ENCODE data around the gene TTC16.

The TTC16 gene

DNA sequence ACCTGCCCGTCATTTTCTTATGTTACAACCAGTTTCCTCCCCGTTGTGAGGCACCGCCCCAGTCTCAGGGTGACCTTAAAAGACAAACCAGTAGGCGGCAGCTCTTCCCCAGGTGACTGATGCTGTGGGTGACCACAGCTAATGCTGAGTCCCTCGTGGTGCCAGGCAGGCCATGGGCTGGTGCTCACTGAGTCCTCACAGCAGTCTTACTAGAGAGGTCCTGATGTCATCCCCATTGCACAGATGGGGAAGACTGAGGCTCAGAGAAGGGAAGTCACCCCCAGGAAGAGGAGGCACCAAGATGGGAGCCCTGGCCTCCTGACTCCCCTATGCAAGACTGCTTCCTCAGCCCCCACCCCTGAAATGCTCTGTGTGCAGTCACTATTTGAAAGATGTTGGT is 8.1 kb upstream of the TTC16 start:
- H2BK5ac ChIP-seq (ENCODE audit: low read length): no peak overlapping the region
- H3K4ac ChIP-seq (ENCODE audit: low read depth, low read length): no peak overlapping the region
- H4K5ac ChIP-seq (ENCODE audit: low read length): no peak overlapping the region
- no peak overlapping the region for H3K4me2 ChIP-seq (ENCODE audit: low read length)
- no peak overlapping the region for H3K56ac ChIP-seq (ENCODE audit: low read length)
- no peak overlapping the region for H3K23ac ChIP-seq (ENCODE audit: low read length)
- H3K36me3 ChIP-seq (ENCODE audit: control insufficient read depth, insufficient read depth, low read length): no peaks in the 10 kb centered on the region
- no peaks in the 10 kb centered on the region for H3K4me1 ChIP-seq (ENCODE audit: control insufficient read depth, low read depth, low read length)
- no peak overlapping the region for H2BK120ac ChIP-seq (ENCODE audit: low read depth, low read length)
- no peak overlapping the region for H2BK15ac ChIP-seq (replicated peaks; ENCODE audit: low read depth)
- H2AK5ac ChIP-seq (ENCODE audit: low read length): no peak overlapping the region
- H3K9ac ChIP-seq (ENCODE audit: low read length): no peak overlapping the region
- H3K4me3 ChIP-seq (ENCODE audit: low read length): no peak overlapping the region
- no CpG with 5 or more reads among the region's 5 CpGs for WGBS (ENCODE audit: extremely low coverage, insufficient coverage, low lambda C conversion rate)
- H3K18ac ChIP-seq (ENCODE audit: low read length): no peak overlapping the region
- H3K27me3 ChIP-seq (ENCODE audit: insufficient read depth, low read length, poor library complexity): no peaks in the 10 kb centered on the region
- no peaks in the 10 kb centered on the region for H3K79me2 ChIP-seq (ENCODE audit: control insufficient read depth, insufficient read depth, low read length)
- DNase-seq: peak; percentile 58
- H3K27ac ChIP-seq (ENCODE audit: low read depth, low read length): no peak overlapping the region
- H3K79me1 ChIP-seq (ENCODE audit: low read length): no peaks in the 10 kb centered on the region
- H4K8ac ChIP-seq (ENCODE audit: low read depth, low read length): no peak overlapping the region

DNA sequence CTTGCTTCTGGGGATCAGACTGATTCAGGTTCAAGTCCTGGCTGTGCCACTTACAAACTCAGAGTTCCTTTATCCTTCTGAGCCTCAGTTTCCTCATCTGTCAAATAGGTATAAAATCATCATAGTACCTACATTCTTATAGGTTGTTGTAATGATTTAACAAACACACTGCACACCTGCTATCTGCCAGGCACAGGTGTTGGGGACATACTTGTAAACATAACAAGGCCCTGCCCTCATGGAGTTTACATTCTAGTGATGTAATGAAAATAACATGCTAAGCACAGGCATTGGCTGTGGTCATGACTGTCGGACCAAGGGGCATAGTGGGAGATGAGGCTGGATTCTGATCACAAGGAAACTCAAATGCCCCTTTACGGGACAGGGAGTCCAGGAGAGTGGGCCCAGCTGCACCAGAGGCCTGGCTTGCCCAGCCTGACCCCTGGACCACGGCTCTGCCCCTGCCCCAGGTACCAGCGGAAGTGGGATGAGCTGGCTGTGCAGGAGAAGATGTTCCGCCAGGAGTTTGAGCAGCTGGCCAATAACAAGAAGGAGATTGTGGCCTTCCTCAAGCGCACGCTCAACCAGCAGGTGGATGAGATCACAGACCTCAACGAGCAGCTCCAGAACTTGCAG is 6.8 kb upstream of the TTC16 start:
- Histone ChIP-seq H3K4me3 (ENCODE audit: low read length) (no peak overlapping the region), H3K27ac (ENCODE audit: low read depth, low read length) (no peak overlapping the region), H4K5ac (ENCODE audit: low read length) (no peak overlapping the region), H3K4me1 (ENCODE audit: control insufficient read depth, low read depth, low read length) (no peaks in the 10 kb centered on the region), H3K4ac (ENCODE audit: low read depth, low read length) (no peak overlapping the region), H2BK120ac (ENCODE audit: low read depth, low read length) (no peak overlapping the region), H3K79me1 (ENCODE audit: low read length) (no peaks in the 10 kb centered on the region), H2BK5ac (ENCODE audit: low read length) (no peak overlapping the region), H3K36me3 (ENCODE audit: control insufficient read depth, insufficient read depth, low read length) (no peaks in the 10 kb centered on the region), H2AK5ac (ENCODE audit: low read length) (no peak overlapping the region), H2BK15ac (replicated peaks; ENCODE audit: low read depth) (no peak overlapping the region), H3K27me3 (ENCODE audit: insufficient read depth, low read length, poor library complexity) (no peaks in the 10 kb centered on the region), H3K4me2 (ENCODE audit: low read length) (no peak overlapping the region), H3K79me2 (ENCODE audit: control insufficient read depth, insufficient read depth, low read length) (no peaks in the 10 kb centered on the region), H3K23ac (ENCODE audit: low read length) (no peak overlapping the region), H3K9ac (ENCODE audit: low read length) (no peak overlapping the region), H3K56ac (ENCODE audit: low read length) (no peak overlapping the region), H3K18ac (ENCODE audit: low read length) (no peak overlapping the region), H4K8ac (ENCODE audit: low read depth, low read length) (no peak overlapping the region)
- WGBS (ENCODE audit: extremely low coverage, insufficient coverage, low lambda C conversion rate): no CpG with 5 or more reads among the region's 8 CpGs
- no peak for DNase-seq

DNA sequence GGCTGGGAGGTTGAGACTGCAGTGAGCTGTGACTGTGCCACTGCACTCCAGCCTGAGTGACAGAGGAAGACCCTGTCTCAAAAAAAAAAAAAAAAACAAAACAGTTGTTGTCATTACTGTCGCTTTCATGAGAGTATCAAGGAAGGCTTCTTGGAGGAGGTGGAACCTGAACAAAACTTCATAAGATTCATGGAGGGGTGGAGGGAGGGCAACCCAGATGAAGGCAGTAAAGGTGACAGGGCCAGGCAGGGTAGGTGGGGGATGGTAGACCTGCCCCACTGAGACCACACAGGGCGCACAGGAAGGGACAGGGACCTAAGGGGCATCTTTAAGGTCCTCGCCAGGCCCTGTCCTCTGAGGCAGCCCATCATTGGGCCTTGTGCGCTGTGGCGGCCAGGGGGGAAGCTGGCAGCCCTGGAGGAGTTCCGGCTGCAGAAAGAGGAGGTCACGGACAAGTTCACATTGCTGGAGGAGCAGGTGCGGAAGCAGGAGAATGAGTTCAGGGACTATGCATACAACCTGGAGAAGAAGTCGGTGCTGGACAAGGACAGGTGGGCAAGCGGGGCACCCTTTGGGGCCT is 5.6 kb upstream of the TTC16 start:
- Histone ChIP-seq H3K18ac (ENCODE audit: low read length) (no peak overlapping the region), H3K23ac (ENCODE audit: low read length) (no peak overlapping the region), H3K79me1 (ENCODE audit: low read length) (no peaks in the 10 kb centered on the region), H2BK120ac (ENCODE audit: low read depth, low read length) (no peak overlapping the region), H4K8ac (ENCODE audit: low read depth, low read length) (no peak overlapping the region), H3K4me1 (ENCODE audit: control insufficient read depth, low read depth, low read length) (no peaks in the 10 kb centered on the region), H3K4ac (ENCODE audit: low read depth, low read length) (no peak overlapping the region), H3K27me3 (ENCODE audit: insufficient read depth, low read length, poor library complexity) (no peaks in the 10 kb centered on the region), H2BK5ac (ENCODE audit: low read length) (no peak overlapping the region), H3K79me2 (ENCODE audit: control insufficient read depth, insufficient read depth, low read length) (no peaks in the 10 kb centered on the region), H3K27ac (ENCODE audit: low read depth, low read length) (no peak overlapping the region), H3K56ac (ENCODE audit: low read length) (no peak overlapping the region), H4K5ac (ENCODE audit: low read length) (no peak overlapping the region), H2BK15ac (replicated peaks; ENCODE audit: low read depth) (no peak overlapping the region), H3K36me3 (ENCODE audit: control insufficient read depth, insufficient read depth, low read length) (no peaks in the 10 kb centered on the region), H3K4me2 (ENCODE audit: low read length) (no peak overlapping the region), H2AK5ac (ENCODE audit: low read length) (no peak overlapping the region), H3K4me3 (ENCODE audit: low read length) (no peak overlapping the region), H3K9ac (ENCODE audit: low read length) (no peak overlapping the region)
- DNase-seq: no peak
- no CpG with 5 or more reads among the region's 10 CpGs for WGBS (ENCODE audit: extremely low coverage, insufficient coverage, low lambda C conversion rate)

DNA sequence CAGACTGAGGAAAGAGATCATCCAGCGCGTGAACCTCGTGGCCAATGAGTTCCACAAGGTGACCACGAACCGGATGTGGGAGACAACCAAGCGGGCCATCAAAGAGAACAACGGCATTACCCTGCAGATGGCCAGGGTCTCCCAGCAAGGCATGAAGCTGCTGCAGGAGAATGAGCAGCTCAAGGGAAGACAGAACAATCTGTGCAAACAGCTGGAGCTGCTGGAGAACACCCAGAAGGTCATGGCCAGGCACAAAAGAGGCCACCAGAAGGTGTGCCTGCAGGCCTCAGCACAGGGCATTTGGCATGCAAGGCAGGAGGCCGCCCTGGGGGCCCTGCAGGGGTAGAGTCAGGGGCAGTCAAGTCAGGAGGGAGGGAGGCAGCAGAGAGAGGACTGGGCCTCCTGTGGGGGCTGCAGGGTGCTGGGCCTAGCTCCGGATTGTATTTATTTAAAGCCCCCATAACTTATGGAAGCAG is 4.6 kb upstream of the TTC16 start:
- Histone ChIP-seq H3K9ac (ENCODE audit: low read length) (no peak overlapping the region), H3K27ac (ENCODE audit: low read depth, low read length) (no peak overlapping the region)

DNA sequence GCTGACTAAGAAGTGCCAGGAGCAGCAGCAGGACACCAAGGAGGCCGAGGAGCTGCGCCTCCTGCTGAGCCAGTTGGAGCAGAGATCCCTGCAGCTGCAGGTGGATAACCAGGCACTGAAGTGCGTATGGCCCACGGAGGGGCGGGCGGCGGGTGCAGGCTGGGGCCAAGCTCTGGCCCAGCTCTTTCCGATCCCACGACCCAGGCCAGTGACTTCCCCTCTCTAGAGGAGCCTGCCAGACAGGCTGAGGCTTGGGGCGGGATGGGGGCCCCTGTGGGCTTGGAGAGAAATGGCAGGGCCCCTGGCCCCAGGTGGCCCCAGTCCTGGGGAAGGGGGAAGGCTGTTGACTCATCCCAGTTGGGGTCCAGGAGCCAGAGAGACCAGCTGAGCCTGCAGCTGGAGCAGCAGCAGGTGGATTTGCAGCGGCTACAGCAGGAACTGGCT is 4.0 kb upstream of the TTC16 start:
- H2BK15ac ChIP-seq (replicated peaks; ENCODE audit: low read depth): no peak overlapping the region
- no peak overlapping the region for H3K23ac ChIP-seq (ENCODE audit: low read length)
- H4K5ac ChIP-seq (ENCODE audit: low read length): no peak overlapping the region
- no peak overlapping the region for H3K9ac ChIP-seq (ENCODE audit: low read length)
- no peak overlapping the region for H4K8ac ChIP-seq (ENCODE audit: low read depth, low read length)
- H3K27me3 ChIP-seq (ENCODE audit: insufficient read depth, low read length, poor library complexity): no peaks in the 10 kb centered on the region
- no peak overlapping the region for H3K56ac ChIP-seq (ENCODE audit: low read length)
- no peak overlapping the region for H2AK5ac ChIP-seq (ENCODE audit: low read length)
- no peak overlapping the region for H3K4me3 ChIP-seq (ENCODE audit: low read length)
- H3K18ac ChIP-seq (ENCODE audit: low read length): no peak overlapping the region
- DNase-seq: no peak
- H2BK5ac ChIP-seq (ENCODE audit: low read length): no peak overlapping the region
- H3K4me2 ChIP-seq (ENCODE audit: low read length): no peak overlapping the region
- no peaks in the 10 kb centered on the region for H3K36me3 ChIP-seq (ENCODE audit: control insufficient read depth, insufficient read depth, low read length)
- H3K79me1 ChIP-seq (ENCODE audit: low read length): no peaks in the 10 kb centered on the region
- H3K27ac ChIP-seq (ENCODE audit: low read depth, low read length): no peak overlapping the region
- no peak overlapping the region for H2BK120ac ChIP-seq (ENCODE audit: low read depth, low read length)
- H3K4ac ChIP-seq (ENCODE audit: low read depth, low read length): no peak overlapping the region
- H3K79me2 ChIP-seq (ENCODE audit: control insufficient read depth, insufficient read depth, low read length): no peaks in the 10 kb centered on the region
- no CpG with 5 or more reads among the region's 11 CpGs for WGBS (ENCODE audit: extremely low coverage, insufficient coverage, low lambda C conversion rate)
- H3K4me1 ChIP-seq (ENCODE audit: control insufficient read depth, low read depth, low read length): no peaks in the 10 kb centered on the region

More for the DNA sequence above, 4.6 kb upstream of the TTC16 start:
- Histone ChIP-seq H3K23ac (ENCODE audit: low read length) (no peak overlapping the region), H3K27me3 (ENCODE audit: insufficient read depth, low read length, poor library complexity) (no peaks in the 10 kb centered on the region), H3K4me1 (ENCODE audit: control insufficient read depth, low read depth, low read length) (no peaks in the 10 kb centered on the region), H3K4ac (ENCODE audit: low read depth, low read length) (no peak overlapping the region), H3K79me2 (ENCODE audit: control insufficient read depth, insufficient read depth, low read length) (no peaks in the 10 kb centered on the region), H2BK15ac (replicated peaks; ENCODE audit: low read depth) (no peak overlapping the region), H3K36me3 (ENCODE audit: control insufficient read depth, insufficient read depth, low read length) (no peaks in the 10 kb centered on the region), H3K4me3 (ENCODE audit: low read length) (no peak overlapping the region), H2BK5ac (ENCODE audit: low read length) (no peak overlapping the region), H3K18ac (ENCODE audit: low read length) (no peak overlapping the region), H3K56ac (ENCODE audit: low read length) (no peak overlapping the region), H3K4me2 (ENCODE audit: low read length) (no peak overlapping the region), H4K5ac (ENCODE audit: low read length) (no peak overlapping the region), H3K79me1 (ENCODE audit: low read length) (no peaks in the 10 kb centered on the region), H2AK5ac (ENCODE audit: low read length) (no peak overlapping the region), H4K8ac (ENCODE audit: low read depth, low read length) (no peak overlapping the region), H2BK120ac (ENCODE audit: low read depth, low read length) (no peak overlapping the region)
- WGBS (ENCODE audit: extremely low coverage, insufficient coverage, low lambda C conversion rate): no CpG with 5 or more reads among the region's 9 CpGs
- DNase-seq: no peak

DNA sequence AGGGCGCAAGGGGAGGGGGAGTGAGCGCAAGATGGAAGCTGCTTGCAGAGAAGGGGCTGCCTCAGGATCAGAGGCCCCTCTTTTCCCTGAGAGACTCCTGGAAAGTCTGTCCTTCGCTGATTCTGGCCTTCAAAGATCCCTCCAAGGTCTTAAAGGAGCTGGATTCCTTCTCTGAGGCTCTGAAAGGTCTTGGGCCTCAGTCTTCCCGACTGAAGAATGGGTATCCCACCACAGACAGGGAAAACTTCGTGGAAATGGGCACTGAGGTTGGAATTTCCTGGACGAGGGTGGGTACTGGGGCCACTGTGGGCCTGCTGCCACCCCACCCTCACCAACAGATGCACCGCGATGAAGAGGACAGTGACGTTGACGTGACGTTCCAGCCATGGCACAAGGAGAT is 3.5 kb upstream of the TTC16 start:
- H2AK5ac ChIP-seq (ENCODE audit: low read length): no peak overlapping the region
- WGBS (ENCODE audit: extremely low coverage, insufficient coverage, low lambda C conversion rate): no CpG with 5 or more reads among the region's 11 CpGs
- no peak overlapping the region for H3K4me2 ChIP-seq (ENCODE audit: low read length)
- H2BK15ac ChIP-seq (replicated peaks; ENCODE audit: low read depth): no peak overlapping the region
- no peak overlapping the region for H3K18ac ChIP-seq (ENCODE audit: low read length)
- no peak overlapping the region for H2BK5ac ChIP-seq (ENCODE audit: low read length)
- H3K4ac ChIP-seq (ENCODE audit: low read depth, low read length): no peak overlapping the region
- H3K27ac ChIP-seq (ENCODE audit: low read depth, low read length): no peak overlapping the region
- H3K23ac ChIP-seq (ENCODE audit: low read length): no peak overlapping the region
- H3K9ac ChIP-seq (ENCODE audit: low read length): no peak overlapping the region
- H3K27me3 ChIP-seq (ENCODE audit: insufficient read depth, low read length, poor library complexity): no peaks in the 10 kb centered on the region
- no peak overlapping the region for H4K5ac ChIP-seq (ENCODE audit: low read length)
- no peak overlapping the region for H3K56ac ChIP-seq (ENCODE audit: low read length)
- H4K8ac ChIP-seq (ENCODE audit: low read depth, low read length): no peak overlapping the region
- H3K79me1 ChIP-seq (ENCODE audit: low read length): no peaks in the 10 kb centered on the region
- no peaks in the 10 kb centered on the region for H3K4me1 ChIP-seq (ENCODE audit: control insufficient read depth, low read depth, low read length)
- no peaks in the 10 kb centered on the region for H3K36me3 ChIP-seq (ENCODE audit: control insufficient read depth, insufficient read depth, low read length)
- H2BK120ac ChIP-seq (ENCODE audit: low read depth, low read length): no peak overlapping the region
- no peak for DNase-seq
- H3K4me3 ChIP-seq (ENCODE audit: low read length): no peak overlapping the region
- H3K79me2 ChIP-seq (ENCODE audit: control insufficient read depth, insufficient read depth, low read length): no peaks in the 10 kb centered on the region
